NCI-H510A (cell line): Measurements from ENCODE around the gene NR2F6.
"Not testable (repeated sequence)": the region's sequence is repeated elsewhere in the genome, so short reads cannot be mapped to it uniquely, and the experiment has no call there.

ENCODE experiments used
- DNase-seq: peaks from one replicate; lab custom pipeline; 2025; lab: John Stamatoyannopoulos, UW

The NR2F6 gene

GRCh38 chr19:17210296-17210695 is 35.4 kb downstream of the NR2F6 start:
- DNase-seq: no peak

GRCh38 chr19:17209126-17210036 is 36.3 kb downstream of the NR2F6 start:
- DNase-seq: no peak

- DNase-seq: no peak
Measured at GRCh38 chr19:17206736-17207581, 38.8 kb downstream of the NR2F6 start.

GRCh38 chr19:17205237-17206140 is 40.2 kb downstream of the NR2F6 start:
- DNase-seq: no peak

GRCh38 chr19:17202713-17203112 is 43.0 kb downstream of the NR2F6 start:
- no peak for DNase-seq

- DNase-seq: no peak
Measured at GRCh38 chr19:17202249-17202648, 43.5 kb downstream of the NR2F6 start.

GRCh38 chr19:17200408-17201079 is 45.2 kb downstream of the NR2F6 start:
- DNase-seq: no peak

GRCh38 chr19:17197666-17198065 is 48.1 kb downstream of the NR2F6 start:
- no peak for DNase-seq

GRCh38 chr19:17196610-17197009 is 49.1 kb downstream of the NR2F6 start:
- no peak for DNase-seq

- DNase-seq: no peak
Measured at GRCh38 chr19:17195106-17195505, 50.6 kb downstream of the NR2F6 start.

GRCh38 chr19:17194608-17195007 is 51.1 kb downstream of the NR2F6 start:
- no peak for DNase-seq

GRCh38 chr19:17192751-17193150 is 53.0 kb downstream of the NR2F6 start:
- no peak for DNase-seq

GRCh38 chr19:17191736-17192135 is 54.0 kb downstream of the NR2F6 start:
- not testable (repeated sequence) for DNase-seq

- DNase-seq: no peak
Measured at GRCh38 chr19:17185590-17185989, 60.1 kb downstream of the NR2F6 start.

- DNase-seq: no peak
Measured at GRCh38 chr19:17184371-17184841, 61.3 kb downstream of the NR2F6 start.

- DNase-seq: no peak
Measured at GRCh38 chr19:17183858-17184321, 61.8 kb downstream of the NR2F6 start.

- no peak for DNase-seq
Measured at GRCh38 chr19:17183271-17183761, 62.4 kb downstream of the NR2F6 start.
